ENCODE data around the gene AGBL5.

AGBL5 gene

GRCh38 chr2:27095745-27096651, 44.5 kb downstream of the AGBL5 start (continued):
- no peak for TF ChIP-seq ZNF692 (tag by site-specific recombination; IDR thresholded peaks at IDR 0.05)
- no peak for TF ChIP-seq ZFP69B (tag by site-specific recombination; IDR thresholded peaks at IDR 0.05)
- no peak for TF ChIP-seq ZNF664 (tag by site-specific recombination; IDR thresholded peaks at IDR 0.05)
- no peak for TF ChIP-seq BCL11A (tag by site-specific recombination; IDR thresholded peaks at IDR 0.05; ENCODE audit: low read depth)
- TF ChIP-seq ZNF530 (tag by site-specific recombination; IDR thresholded peaks at IDR 0.05; ENCODE audit: low read depth) = no peak
- no peak for TF ChIP-seq MZF1 (tag by site-specific recombination; IDR thresholded peaks at IDR 0.05; ENCODE audit: borderline replicate concordance)
- no peak for TF ChIP-seq REST (tag by site-specific recombination; IDR thresholded peaks at IDR 0.05)
- no peak for TF ChIP-seq ZFP41 (tag by site-specific recombination; IDR thresholded peaks at IDR 0.05; ENCODE audit: borderline replicate concordance)
- TF ChIP-seq SCRT2 (tag by site-specific recombination; IDR thresholded peaks at IDR 0.05) = peak; percentile 94
- TF ChIP-seq GLIS2 (tag by site-specific recombination; IDR thresholded peaks at IDR 0.05) = 0 out of 2 replicates have a peak, but pooled peaks have one; percentile 27

- CTCF ChIA-PET = interaction anchor here (0.6 to 7.0 kb wide), 15 partner anchors 9 to 252 kb away, joined by 3 to 44 read pairs (median 5); partner anchors contain the start of gene KHK
- H3K9me3 ChIP-seq (ENCODE audit: control insufficient read depth, insufficient read depth, low read depth, low read length) = no peaks in the 10 kb centered on the region
- POLR2A ChIA-PET = interaction anchor here (1.2 to 1.8 kb wide), 4 partner anchors 9 to 46 kb away, joined by 3 to 7 read pairs (median 5); partner anchors contain the start of genes KHK and PREB
- no peak overlapping the region for H3K27ac ChIP-seq (ENCODE audit: extremely low read depth, low read depth, low read length)
- H3K36me3 ChIP-seq (ENCODE audit: control insufficient read depth in 2 of 2, insufficient read depth in 1 of 2, low read length in 2 of 2) = peaks cover 0 to 50% of the 10 kb centered on the region in 2 experiments; a peak in 1 of 3 replicates
- no peaks in the 10 kb centered on the region for H3K4me1 ChIP-seq (ENCODE audit: control insufficient read depth, insufficient read depth, low read length)
- H3K4me3 ChIP-seq (ENCODE audit: low read depth, low read length) = no peak overlapping the region
- TF ChIP-seq KLF1 (tag by site-specific recombination; IDR thresholded peaks at IDR 0.05) (no peak), CTCF (tag by site-specific recombination; IDR thresholded peaks at IDR 0.05) (no peak), ZNF610 (tag by site-specific recombination; IDR thresholded peaks at IDR 0.05; ENCODE audit: borderline replicate concordance) (no peak), ZEB2 (tag by site-specific recombination; IDR thresholded peaks at IDR 0.05) (no peak), ZNF223 (tag by site-specific recombination; IDR thresholded peaks at IDR 0.05) (no peak), ZFHX2 (tag by site-specific recombination; conservative IDR thresholded peaks at IDR 0.05) (no peak), ZNF362 (tag by site-specific recombination; IDR thresholded peaks at IDR 0.05) (no peak), ZNF23 (tag by site-specific recombination; IDR thresholded peaks at IDR 0.05; ENCODE audit: borderline replicate concordance) (no peak), ZFP37 (tag by site-specific recombination; IDR thresholded peaks at IDR 0.05) (no peak), ZSCAN5A (tag by site-specific recombination; IDR thresholded peaks at IDR 0.05) (no peak), ZNF707 (tag by site-specific recombination; IDR thresholded peaks at IDR 0.05) (no peak), YY1 (tag by site-specific recombination; IDR thresholded peaks at IDR 0.05) (no peak), SP3 (tag by site-specific recombination; IDR thresholded peaks at IDR 0.05) (no peak), ZBTB1 (tag by site-specific recombination; IDR thresholded peaks at IDR 0.05) (no peak), ZNF701 (tag by site-specific recombination; IDR thresholded peaks at IDR 0.05) (no peak), ZNF549 (tag by site-specific recombination; IDR thresholded peaks at IDR 0.05) (no peak), ZNF621 (tag by site-specific recombination; IDR thresholded peaks at IDR 0.05) (no peak)
These were observed 45.4 kb downstream of the AGBL5 start for GRCh38 chr2:27096748-27097297.

Measured in HEK293 (cell line).